Muscle layer of duodenum (tissue), 2 donors: Measurements from ENCODE around the gene HLA-DMA.

ENCODE experiments used
- H3K27ac ChIP-seq: one replicate; pipeline ENCODE4 v1.7.0; 2013; ENCODE audit warnings: mild to moderate bottlenecking, low read length
- H3K27me3 ChIP-seq: one replicate; pipeline ENCODE4 v1.7.0; 2013; ENCODE audit warnings: low read depth, mild to moderate bottlenecking, control low read depth, low read length
- H3K36me3 ChIP-seq, 2 donors: one replicate each; pipeline ENCODE4 v1.7.0; 2013; ENCODE audit warnings: low read length in 2 of 2, control low read depth in 1 of 2, mild to moderate bottlenecking in 1 of 2; ENCODE audit not compliant: insufficient read depth in 2 of 2, control insufficient read depth in 1 of 2
- H3K4me1 ChIP-seq, 2 donors: one replicate each; pipeline ENCODE4 v1.7.0; 2013; ENCODE audit warnings: low read length in 2 of 2, mild to moderate bottlenecking in 2 of 2, control low read depth in 1 of 2, moderate library complexity in 1 of 2; ENCODE audit not compliant: insufficient read depth in 2 of 2, control insufficient read depth in 1 of 2
- H3K4me3 ChIP-seq, 2 donors: one replicate each; pipeline ENCODE4 v1.7.0; 2013; ENCODE audit warnings: low read length in 2 of 2, low read depth in 1 of 2, mild to moderate bottlenecking in 1 of 2
- H3K9me3 ChIP-seq, 2 donors: one replicate each; pipeline ENCODE4 v1.7.0; 2013; ENCODE audit warnings: low read length in 2 of 2, control low read depth in 1 of 2, mild to moderate bottlenecking in 1 of 2; ENCODE audit not compliant: control insufficient read depth in 1 of 2
- donor health status: healthy.

Gene HLA-DMA

DNA sequence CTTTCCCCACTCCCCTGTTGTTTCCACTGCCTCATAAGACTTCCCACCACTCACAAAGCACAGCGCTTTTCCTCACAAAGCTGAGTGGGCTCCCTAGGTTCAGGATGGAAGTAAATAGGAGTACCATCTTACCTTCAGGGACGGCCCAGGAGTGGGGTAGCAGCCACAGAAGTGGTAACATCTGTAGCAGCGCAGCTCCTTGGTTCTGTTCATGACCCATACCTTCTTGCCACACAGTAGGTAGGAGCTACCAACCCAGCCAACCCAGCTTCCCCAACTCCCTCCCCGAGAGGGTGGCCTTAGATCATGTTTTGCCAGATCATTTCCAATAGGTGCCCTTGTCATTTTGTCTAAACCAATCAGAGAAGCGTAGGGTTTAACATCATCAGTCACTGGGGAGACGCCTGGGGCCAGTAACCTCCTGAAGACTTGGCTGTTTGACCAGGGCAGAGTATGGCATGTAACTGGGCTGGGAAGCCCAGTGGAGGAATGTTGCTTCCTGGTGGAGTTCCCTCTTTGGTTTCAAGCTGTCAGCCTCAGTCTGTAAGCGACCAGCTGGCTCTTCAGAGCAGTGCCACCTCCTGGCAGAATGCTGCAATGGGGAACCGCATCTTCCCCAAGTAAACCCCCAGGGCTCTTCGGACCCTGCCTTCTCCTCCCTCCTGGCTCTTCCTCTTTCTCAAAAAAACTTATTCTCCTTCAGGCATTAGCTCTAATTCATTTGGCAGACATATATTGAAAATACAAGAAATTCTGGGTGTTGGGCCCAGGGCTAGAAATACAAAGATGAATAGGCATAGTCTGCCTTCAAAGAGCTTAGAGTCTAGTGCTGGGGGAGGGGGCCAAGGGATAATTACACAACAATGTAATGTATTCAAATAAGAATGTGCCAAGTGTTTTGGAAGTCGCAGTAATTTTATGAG is at the start of gene HLA-DMA:
Gene HLA-DMA, minus strand, starts transcription at position 281 of the 923 bp plus-strand sequence. Its CDS starts 61 bp downstream, at position 220.
- no peaks in the 10 kb centered on the region for H3K9me3 ChIP-seq
- no peaks in the 10 kb centered on the region for H3K27me3 ChIP-seq
- no peaks in the 10 kb centered on the region for H3K36me3 ChIP-seq
- H3K27ac ChIP-seq, result peak within 1 kb of the TSS; percentile 90
- no peaks in the 10 kb centered on the region for H3K4me1 ChIP-seq
- H3K4me3 ChIP-seq, result peak within 1 kb of the TSS; percentile 46 to 70

DNA sequence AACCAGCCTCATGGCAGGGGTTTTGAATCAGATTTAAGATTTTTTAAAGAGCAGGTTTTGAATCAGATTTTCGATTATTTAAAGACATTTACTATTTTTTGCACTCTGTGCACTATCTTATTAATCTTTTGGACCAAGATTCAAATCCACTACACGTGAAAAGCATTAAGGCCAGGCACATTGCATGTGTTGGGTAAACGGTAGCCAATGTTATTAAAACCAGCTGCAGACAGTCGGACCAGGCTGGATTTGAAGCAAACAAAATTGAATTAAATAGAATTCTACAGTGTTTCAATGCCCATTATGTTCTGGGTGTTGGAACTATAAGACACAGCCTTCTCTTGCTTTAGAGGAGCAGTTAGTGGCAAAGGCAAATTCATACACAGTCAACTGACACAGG is 48.8 kb upstream of the HLA-DMA start:
- Histone ChIP-seq H3K36me3 (no peaks in the 10 kb centered on the region), H3K27me3 (no peaks in the 10 kb centered on the region), H3K9me3 (no peaks in the 10 kb centered on the region), H3K4me1 (no peaks in the 10 kb centered on the region), H3K4me3 (no peak overlapping the region), H3K27ac (no peak overlapping the region)

DNA sequence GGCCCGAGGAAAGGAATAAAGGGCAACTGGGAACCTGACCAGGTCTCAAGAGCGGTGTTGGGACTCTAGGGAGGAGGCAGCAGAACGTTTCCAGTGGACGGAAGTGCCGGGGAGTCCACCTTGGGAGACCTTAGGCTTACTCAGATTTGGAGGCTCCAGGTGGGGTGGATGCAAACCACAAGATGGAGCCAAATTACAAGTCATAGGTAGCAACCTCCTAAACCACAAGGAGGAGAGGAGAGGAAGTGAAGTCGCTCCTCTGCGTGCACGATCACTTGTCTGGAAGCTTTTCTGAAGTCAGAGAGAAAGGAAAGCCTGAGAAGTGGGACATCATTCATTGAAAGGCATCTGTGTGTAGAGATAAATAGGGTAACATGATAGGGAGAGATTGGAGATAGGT is 47.2 kb upstream of the HLA-DMA start:
- Histone ChIP-seq H3K27me3 (no peaks in the 10 kb centered on the region), H3K9me3 (no peaks in the 10 kb centered on the region), H3K27ac (no peak overlapping the region), H3K4me3 (no peak overlapping the region), H3K4me1 (no peaks in the 10 kb centered on the region), H3K36me3 (no peaks in the 10 kb centered on the region)

DNA sequence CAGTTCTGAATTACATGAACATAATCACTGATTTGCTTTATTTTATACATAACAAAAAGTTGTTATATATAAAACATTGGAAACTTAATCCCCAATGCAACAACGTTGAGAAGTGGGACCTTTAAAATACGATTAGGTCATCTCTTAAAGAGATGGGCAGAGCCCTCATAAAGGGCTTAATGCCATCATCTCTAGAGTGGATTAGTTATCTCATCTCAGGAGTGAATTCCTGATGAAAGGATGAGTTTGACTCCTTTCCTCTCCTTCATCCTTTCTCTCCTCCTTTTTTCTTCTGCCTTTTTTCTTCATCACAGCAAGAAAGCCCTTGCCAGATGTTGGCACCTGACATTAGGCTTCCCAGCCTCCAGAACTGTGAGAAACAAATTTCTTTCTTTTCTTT is 42.6 kb upstream of the HLA-DMA start:
- Histone ChIP-seq H3K27ac (no peak overlapping the region), H3K9me3 (no peaks in the 10 kb centered on the region), H3K4me3 (no peak overlapping the region), H3K4me1 (no peaks in the 10 kb centered on the region), H3K36me3 (no peaks in the 10 kb centered on the region), H3K27me3 (no peaks in the 10 kb centered on the region)

DNA sequence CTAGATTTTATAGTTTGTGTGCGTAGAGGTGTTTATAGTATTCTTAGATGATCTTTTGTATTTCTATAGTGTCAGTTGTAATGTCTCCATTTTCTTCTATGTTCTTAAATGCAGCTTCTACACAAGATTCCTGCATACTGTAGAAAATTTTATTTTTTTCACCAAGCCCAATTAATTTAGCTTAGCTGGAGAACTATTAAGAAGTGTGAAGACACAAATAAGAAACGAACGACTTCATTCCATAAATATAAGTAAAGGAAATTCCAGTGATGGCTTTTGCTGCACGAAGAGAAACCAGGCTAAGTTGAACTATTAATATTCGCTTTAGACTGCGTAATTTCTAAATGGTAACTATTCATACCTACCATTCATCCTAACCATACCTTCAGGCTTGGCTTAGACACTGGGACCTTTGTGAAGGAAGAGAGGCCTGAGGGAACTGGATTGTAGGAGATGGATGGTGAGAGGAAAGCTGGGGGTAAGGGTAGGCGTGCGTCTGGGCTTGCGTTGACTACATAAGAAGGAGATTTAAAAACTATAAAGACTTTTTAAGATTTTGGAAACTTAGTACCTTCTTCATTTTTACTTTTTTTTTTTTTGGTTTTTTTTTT is 40.6 kb upstream of the HLA-DMA start:
- Histone ChIP-seq H3K9me3 (no peaks in the 10 kb centered on the region), H3K36me3 (no peaks in the 10 kb centered on the region), H3K27ac (no peak overlapping the region), H3K4me1 (no peaks in the 10 kb centered on the region), H3K4me3 (no peak overlapping the region), H3K27me3 (no peaks in the 10 kb centered on the region)

DNA sequence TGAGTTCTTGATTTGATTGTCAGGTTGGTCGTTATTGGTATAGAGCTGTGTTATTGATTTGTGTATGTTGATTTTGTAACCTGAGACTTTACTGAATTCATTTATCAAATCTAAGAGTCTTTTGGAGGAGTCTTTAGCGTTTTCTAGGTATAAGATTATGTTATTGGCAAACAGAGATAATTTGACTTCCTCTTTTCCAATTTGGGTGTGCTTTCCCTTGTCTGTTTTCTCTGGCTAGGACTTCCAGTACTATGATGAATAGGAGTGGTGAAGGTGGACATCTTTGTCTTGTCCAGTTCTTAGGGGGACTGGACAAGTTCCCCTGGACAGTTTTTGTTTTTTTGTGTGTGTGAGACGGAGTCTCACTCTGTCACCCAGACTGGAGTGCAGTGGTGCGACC is 39.1 kb upstream of the HLA-DMA start:
- no peaks in the 10 kb centered on the region for H3K4me1 ChIP-seq
- H3K27me3 ChIP-seq, result no peaks in the 10 kb centered on the region
- H3K4me3 ChIP-seq, result no peak overlapping the region
- H3K36me3 ChIP-seq, result no peaks in the 10 kb centered on the region
- H3K9me3 ChIP-seq, result no peaks in the 10 kb centered on the region
- H3K27ac ChIP-seq, result no peak overlapping the region

DNA sequence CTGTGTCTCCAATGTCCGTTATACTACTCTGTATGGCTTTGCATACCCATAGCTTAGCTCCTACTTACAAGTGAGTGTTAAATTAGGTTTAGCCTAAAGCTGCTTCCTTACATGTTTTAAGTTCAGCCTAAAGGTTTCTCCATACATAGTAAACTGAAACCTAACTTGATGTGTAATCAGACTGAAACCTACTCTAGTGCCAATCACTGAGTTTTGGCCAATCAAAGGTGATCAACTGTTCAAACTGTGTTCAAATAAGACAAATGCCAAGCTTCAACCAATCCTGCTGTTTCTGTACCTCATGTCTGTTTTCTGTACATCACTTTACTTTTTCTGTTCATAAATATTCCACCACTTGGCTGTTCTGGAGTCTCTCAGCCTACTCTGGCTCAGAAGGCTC is 36.5 kb upstream of the HLA-DMA start:
- Histone ChIP-seq H3K9me3 (no peaks in the 10 kb centered on the region), H3K4me3 (no peak overlapping the region), H3K27ac (no peak overlapping the region), H3K27me3 (no peaks in the 10 kb centered on the region), H3K36me3 (no peaks in the 10 kb centered on the region), H3K4me1 (peaks cover 0 to 4% of the 10 kb centered on the region in 2 donors)

DNA sequence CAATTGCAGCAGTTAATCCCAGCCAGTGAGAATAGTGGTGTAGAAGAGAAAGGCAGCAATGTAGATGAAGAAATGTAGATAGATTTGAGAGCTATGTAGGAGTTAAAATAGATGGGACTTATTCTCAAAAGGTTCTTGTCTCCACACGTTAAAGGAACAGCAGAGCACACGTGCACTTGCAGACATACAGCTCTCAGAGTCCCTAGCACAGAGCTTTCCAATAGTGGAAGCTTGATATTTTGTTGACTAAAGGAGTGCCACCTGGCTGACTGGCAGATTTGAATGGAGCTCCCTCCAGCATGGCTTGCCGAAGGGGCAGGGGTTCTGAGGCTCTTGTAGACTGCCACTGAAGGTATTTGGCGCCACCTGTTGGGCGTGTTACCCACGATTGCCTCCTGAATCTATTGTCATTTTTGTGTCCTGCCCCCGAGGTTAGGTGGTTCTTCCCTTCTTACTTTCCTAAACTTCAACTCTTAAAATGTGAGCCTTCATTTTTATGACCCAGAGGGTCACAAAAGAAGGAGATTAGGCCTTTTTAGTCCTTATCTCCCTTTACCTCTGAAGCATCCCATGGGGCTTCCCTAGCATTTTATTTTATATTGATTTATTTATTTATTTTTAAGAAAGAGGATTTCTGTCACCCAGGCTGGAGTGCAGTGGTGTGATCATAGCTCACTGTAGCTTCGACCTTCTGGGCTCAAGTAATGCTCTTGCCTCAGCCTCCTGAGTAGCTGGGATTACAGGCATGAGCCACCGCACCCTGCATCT is 31.9 kb upstream of the HLA-DMA start:
- Histone ChIP-seq H3K27me3 (no peaks in the 10 kb centered on the region), H3K9me3 (no peaks in the 10 kb centered on the region), H3K4me1 (peaks cover 14 to 18% of the 10 kb centered on the region in 2 donors), H3K36me3 (peaks cover 17 to 18% of the 10 kb centered on the region in 2 donors), H3K4me3 (no peak overlapping the region), H3K27ac (no peak overlapping the region)

DNA sequence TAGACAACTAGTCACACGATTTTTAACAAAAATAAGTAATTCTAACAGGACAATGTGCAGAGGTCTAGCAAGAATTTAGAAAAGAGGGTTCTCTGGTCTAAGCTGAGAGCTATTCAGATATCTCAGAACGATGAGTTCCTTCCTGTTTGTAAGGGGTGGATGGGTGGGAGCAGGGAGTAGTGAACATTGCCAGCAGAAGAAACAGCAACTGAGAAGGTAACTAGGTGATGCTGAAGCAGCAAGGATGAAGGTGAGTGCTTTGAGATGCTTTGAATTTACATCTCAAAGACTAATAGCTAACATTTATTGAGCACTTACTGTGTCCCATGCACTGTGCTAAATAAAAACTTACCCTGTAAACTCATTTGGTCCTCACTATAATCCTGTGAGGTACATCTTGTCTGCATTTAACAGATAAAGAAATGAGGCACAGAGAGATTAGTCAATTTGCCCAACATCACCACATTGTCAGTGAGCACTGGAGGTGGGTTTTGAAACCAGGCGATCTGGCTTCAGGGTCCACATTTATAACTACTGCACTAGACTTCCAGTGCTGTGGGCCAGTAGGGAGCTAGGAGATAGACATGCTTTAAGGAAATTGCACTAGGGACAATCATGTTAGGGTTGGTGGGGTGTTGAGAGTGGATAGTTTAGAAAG is 31.2 kb upstream of the HLA-DMA start:
- H3K27me3 ChIP-seq, result no peaks in the 10 kb centered on the region
- H3K4me3 ChIP-seq, result no peak overlapping the region
- peaks cover 14 to 21% of the 10 kb centered on the region in 2 donors for H3K4me1 ChIP-seq
- peaks cover 24 to 25% of the 10 kb centered on the region in 2 donors for H3K36me3 ChIP-seq
- no peaks in the 10 kb centered on the region for H3K9me3 ChIP-seq
- H3K27ac ChIP-seq, result no peak overlapping the region

DNA sequence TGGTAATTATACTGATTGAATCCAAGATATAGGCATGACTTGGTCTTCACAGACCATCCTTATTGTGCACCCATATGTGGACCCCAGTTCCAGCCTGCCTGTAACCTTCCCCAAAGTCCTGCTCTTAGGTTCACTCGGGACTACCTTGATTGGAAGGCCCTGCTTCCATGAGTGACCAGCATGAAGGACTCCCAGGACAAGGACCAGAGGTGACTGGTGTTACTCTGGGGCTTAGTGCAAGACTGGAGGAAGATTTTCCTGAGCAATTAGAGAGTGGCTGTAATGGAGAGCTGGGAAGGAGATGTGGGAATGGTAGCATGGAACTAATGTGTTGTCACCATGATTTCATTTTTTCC is 30.6 kb upstream of the HLA-DMA start:
- Histone ChIP-seq H3K4me1 (peaks cover 14 to 24% of the 10 kb centered on the region in 2 donors), H3K4me3 (no peak overlapping the region), H3K27me3 (no peaks in the 10 kb centered on the region), H3K36me3 (peaks cover 31 to 32% of the 10 kb centered on the region in 2 donors), H3K27ac (no peak overlapping the region), H3K9me3 (no peaks in the 10 kb centered on the region)
